NCI-H1048 (cell line): ENCODE results near the gene SHISA4.
"Not testable (repeated sequence)": the region's sequence is repeated elsewhere in the genome, so short reads cannot be mapped to it uniquely, and the experiment has no call there.

Experiments
- DNase-seq: peaks from one replicate; lab custom pipeline; 2025; lab: John Stamatoyannopoulos, UW

Gene SHISA4

GRCh38 chr1:201888282-201889089, at the start of gene SHISA4:
TSS of gene SHISA4 (plus strand) at chr1:201888898. CDS start at chr1:201888995, 97 bp downstream.
- DNase-seq = no peak

- not testable (repeated sequence) for DNase-seq
These were observed 49.6 kb upstream of the SHISA4 start for GRCh38 chr1:201839089-201839488.

GRCh38 chr1:201840055-201840454, 48.6 kb upstream of the SHISA4 start:
- no peak for DNase-seq

- no peak for DNase-seq
These were observed 48.2 kb upstream of the SHISA4 start for GRCh38 chr1:201840490-201840889.

GRCh38 chr1:201841265-201841912, 47.3 kb upstream of the SHISA4 start:
- no peak for DNase-seq

GRCh38 chr1:201842472-201843027, 46.1 kb upstream of the SHISA4 start:
- no peak for DNase-seq

- no peak for DNase-seq
These were observed 43.2 kb upstream of the SHISA4 start for GRCh38 chr1:201845331-201846083.

GRCh38 chr1:201847150-201847549, 41.5 kb upstream of the SHISA4 start:
- no peak for DNase-seq

GRCh38 chr1:201848230-201848629, 40.5 kb upstream of the SHISA4 start:
- DNase-seq = no peak

- DNase-seq = no peak
These were observed 39.2 kb upstream of the SHISA4 start for GRCh38 chr1:201849372-201850052.

- no peak for DNase-seq
These were observed 38.7 kb upstream of the SHISA4 start for GRCh38 chr1:201850053-201850397.

- no peak for DNase-seq
These were observed 36.7 kb upstream of the SHISA4 start for GRCh38 chr1:201851949-201852348.

GRCh38 chr1:201856722-201857121, 32.0 kb upstream of the SHISA4 start:
- not testable (repeated sequence) for DNase-seq

GRCh38 chr1:201859424-201859823, 29.3 kb upstream of the SHISA4 start:
- no peak for DNase-seq

GRCh38 chr1:201861448-201861847, 27.2 kb upstream of the SHISA4 start:
- no peak for DNase-seq

- no peak for DNase-seq
These were observed 18.3 kb upstream of the SHISA4 start for GRCh38 chr1:201870397-201870796.

- no peak for DNase-seq
These were observed 14.0 kb upstream of the SHISA4 start for GRCh38 chr1:201874672-201875071.

- no peak for DNase-seq
These were observed 12.4 kb upstream of the SHISA4 start for GRCh38 chr1:201876148-201876818.

GRCh38 chr1:201877877-201878401, 10.8 kb upstream of the SHISA4 start:
- DNase-seq = no peak

GRCh38 chr1:201880928-201881571, 7.6 kb upstream of the SHISA4 start:
- no peak for DNase-seq

GRCh38 chr1:201881617-201882016, 7.1 kb upstream of the SHISA4 start:
- DNase-seq = no peak
